SK-N-MC (cell line): ENCODE data around the gene CRMP1.
A peak's percentile ranks its signal among the peaks of the same experiment; 100 is the strongest.

Experiments
- DNase-seq: peaks from one replicate; pipeline ENCODE4 v3.0.0-alpha.2; 2011; ENCODE audit warnings: low read depth, low spot score
- H3K27ac ChIP-seq: fragments of 200-600 bp; sonication (generic); 2 replicates; pipeline ENCODE4 v1.5.1; 2016; ENCODE audit warnings: mixed run types
- H3K36me3 ChIP-seq: fragments of 200-600 bp; sonication (generic); 2 replicates; pipeline ENCODE4 v1.6.1; 2017; ENCODE audit warnings: antibody characterized with exemption, low read length, mixed read lengths; ENCODE audit not compliant: insufficient read depth
- H3K4me3 ChIP-seq: fragments of 200-600 bp; sonication (generic); 2 replicates; pipeline ENCODE4 v1.5.1; 2016
- H3K9ac ChIP-seq: fragments of 200-600 bp; sonication (generic); 2 replicates; pipeline ENCODE4 v1.8.0; 2017; ENCODE audit warnings: mixed run types, mixed read lengths; ENCODE audit not compliant: insufficient read length
- H3K9me3 ChIP-seq: fragments of 200-600 bp; sonication (generic); 2 replicates; pipeline ENCODE4 v1.6.1; 2017; ENCODE audit warnings: low read depth, mild to moderate bottlenecking, antibody characterized with exemption, low read length, moderate library complexity, mixed read lengths
- EZH2 ChIP-seq: fragments of 200-600 bp; sonication (generic); IDR thresholded peaks from one replicate; pipeline ENCODE4 v1.6.1; 2017; ENCODE audit warnings: antibody characterized with exemption
- FOXP2 ChIP-seq: optimal IDR thresholded peaks from 2 replicates; pipeline ENCODE3; 2011; ENCODE audit warnings: mild to moderate bottlenecking, moderate library complexity; ENCODE audit not compliant: insufficient read depth; ENCODE audit errors: extremely low read length, control extremely low read depth
- POLR2AphosphoS5 ChIP-seq: IDR thresholded peaks from 2 replicates; pipeline ENCODE4 v1.6.1; 2012; ENCODE audit warnings: mild to moderate bottlenecking, low read depth, low read length, borderline replicate concordance

CRMP1 gene

GRCh38 chr4:5895287-5895686 lies 2.4 kb upstream of the CRMP1 start:
- Histone ChIP-seq H3K36me3 (no peaks in the 10 kb centered on the region), H3K9me3 (no peaks in the 10 kb centered on the region), H3K27ac (no peak overlapping the region), H3K9ac (no peak overlapping the region), H3K4me3 (no peak overlapping the region)
- TF ChIP-seq EZH2: no peak
- no peak for TF ChIP-seq POLR2AphosphoS5
- no peak for TF ChIP-seq FOXP2
- no peak for DNase-seq

- DNase-seq: no peak
- Histone ChIP-seq H3K9me3 (no peaks in the 10 kb centered on the region), H3K9ac (no peak overlapping the region), H3K36me3 (no peaks in the 10 kb centered on the region), H3K4me3 (no peak overlapping the region), H3K27ac (no peak overlapping the region)
- TF ChIP-seq FOXP2 (no peak), EZH2 (no peak), POLR2AphosphoS5 (no peak)
Observed at GRCh38 chr4:5894266-5894665, 1.4 kb upstream of the CRMP1 start.

- Histone ChIP-seq H3K4me3 (peak overlapping the region; percentile 63; the same call in 1 of the 2 replicates), H3K27ac (no peak overlapping the region), H3K9me3 (no peaks in the 10 kb centered on the region), H3K36me3 (no peaks in the 10 kb centered on the region), H3K9ac (no peak overlapping the region)
- no peak for TF ChIP-seq FOXP2
- TF ChIP-seq EZH2: no peak
- no peak for DNase-seq
Observed at GRCh38 chr4:5893591-5893990, 705 bp upstream of the CRMP1 start.

- H3K4me3 ChIP-seq: no peak overlapping the region
- DNase-seq: no peak
- no peaks in the 10 kb centered on the region for H3K36me3 ChIP-seq
- no peak overlapping the region for H3K27ac ChIP-seq
- no peak overlapping the region for H3K9ac ChIP-seq
- no peaks in the 10 kb centered on the region for H3K9me3 ChIP-seq
- no peak for TF ChIP-seq POLR2AphosphoS5
- no peak for TF ChIP-seq FOXP2
- TF ChIP-seq EZH2: no peak
Observed at GRCh38 chr4:5892323-5893003, 423 bp downstream of the CRMP1 start.

GRCh38 chr4:5891563-5892322 lies 1.1 kb downstream of the CRMP1 start:
- H3K9me3 ChIP-seq: no peaks in the 10 kb centered on the region
- TF ChIP-seq FOXP2 (no peak), EZH2 (no peak), POLR2AphosphoS5 (no peak)
- no peak for DNase-seq
- H3K36me3 ChIP-seq: no peaks in the 10 kb centered on the region
- no peak overlapping the region for H3K9ac ChIP-seq
- no peak overlapping the region for H3K27ac ChIP-seq
- H3K4me3 ChIP-seq: no peak overlapping the region

- Histone ChIP-seq H3K36me3 (no peaks in the 10 kb centered on the region), H3K9ac (no peak overlapping the region), H3K4me3 (no peak overlapping the region), H3K27ac (no peak overlapping the region), H3K9me3 (no peaks in the 10 kb centered on the region)
- DNase-seq: no peak
- TF ChIP-seq FOXP2 (no peak), EZH2 (no peak), POLR2AphosphoS5 (no peak)
Observed at GRCh38 chr4:5890063-5890727, 2.7 kb downstream of the CRMP1 start.

GRCh38 chr4:5889002-5889696 lies 3.7 kb downstream of the CRMP1 start:
- Histone ChIP-seq H3K4me3 (no peak overlapping the region), H3K36me3 (no peaks in the 10 kb centered on the region), H3K9ac (no peak overlapping the region), H3K9me3 (no peaks in the 10 kb centered on the region), H3K27ac (no peak overlapping the region)
- no peak for TF ChIP-seq FOXP2
- no peak for TF ChIP-seq EZH2
- TF ChIP-seq POLR2AphosphoS5: no peak
- no peak for DNase-seq

- peak overlapping the region; percentile 66 for H3K4me3 ChIP-seq
- DNase-seq: no peak
- H3K36me3 ChIP-seq: no peaks in the 10 kb centered on the region
- no peaks in the 10 kb centered on the region for H3K9me3 ChIP-seq
- H3K9ac ChIP-seq: no peak overlapping the region
- no peak overlapping the region for H3K27ac ChIP-seq
- no peak for TF ChIP-seq FOXP2
- TF ChIP-seq POLR2AphosphoS5: no peak
- no peak for TF ChIP-seq EZH2
Observed at GRCh38 chr4:5888222-5889001, 4.5 kb downstream of the CRMP1 start.
